CD14-positive monocyte (primary cell): ENCODE data around the gene CCDC97. TPM values are rescaled to one million over a fixed set of nuclear protein-coding genes. Genes with fewer than 3 reads are reported as not detected.

Source experiments
- DNase-seq, 3 donors: peaks; one replicate each; pipeline ENCODE4 v3.0.0-alpha.2; 2011 to 2022
- H2AFZ ChIP-seq: 2 replicates; pipeline ENCODE4 v1.6.0; 2012; ENCODE audit warnings: mild to moderate bottlenecking, low read depth, low read length, inconsistent platforms; ENCODE audit not compliant: insufficient read depth, poor library complexity, severe bottlenecking
- H3K27ac ChIP-seq, 2 donors: 1 replicate in 1 of 2; 2 replicates in 1 of 2; pipeline ENCODE4 v1.5.1; 2012 to 2013; ENCODE audit warnings: low read length in 2 of 2, control low read depth in 1 of 2, inconsistent platforms in 1 of 2, low read depth in 1 of 2, mild to moderate bottlenecking in 1 of 2
- H3K27me3 ChIP-seq, 2 donors: one replicate each; pipeline versions ENCODE4 v1.6.0 to v1.6.1; 2011 to 2013; ENCODE audit warnings: low read length in 2 of 2; ENCODE audit not compliant: control insufficient read depth in 2 of 2, insufficient read depth in 2 of 2
- H3K36me3 ChIP-seq, 2 donors: replicated peaks in 1 of 2; 1 replicate in 1 of 2; 2 replicates in 1 of 2; pipeline versions ENCODE4 v1.5.1 to v1.6.1; 2012 to 2013; ENCODE audit warnings: low read length in 2 of 2, control low read depth in 1 of 2, inconsistent platforms in 1 of 2, mild to moderate bottlenecking in 1 of 2; ENCODE audit not compliant: insufficient read depth in 2 of 2, control insufficient read depth in 1 of 2
- H3K4me1 ChIP-seq, 2 donors: 1 replicate in 1 of 2; 2 replicates in 1 of 2; pipeline versions ENCODE4 v1.5.1 to v1.6.1; 2012 to 2013; ENCODE audit warnings: low read length in 2 of 2, control low read depth in 1 of 2, inconsistent platforms in 1 of 2, mild to moderate bottlenecking in 1 of 2, moderate library complexity in 1 of 2; ENCODE audit not compliant: insufficient read depth in 2 of 2, control insufficient read depth in 1 of 2
- H3K4me2 ChIP-seq: replicated peaks from 2 replicates; pipeline ENCODE3; 2012; ENCODE audit warnings: low read length, moderate library complexity, mild to moderate bottlenecking; ENCODE audit not compliant: poor library complexity, severe bottlenecking; ENCODE audit errors: extremely low read depth
- H3K4me3 ChIP-seq, 3 experiments: fragments of 200-600 bp in 1 of 3; sonication (generic) in 1 of 3; replicated peaks in 1 of 3; 1 replicate in 2 of 3; 2 replicates in 1 of 3; pipeline ENCODE4 v1.5.1; 2011 to 2013; ENCODE audit warnings: low read length in 3 of 3, mild to moderate bottlenecking in 3 of 3, control low read depth in 2 of 3, low read depth in 2 of 3, inconsistent platforms in 1 of 3, moderate library complexity in 1 of 3
- H3K79me2 ChIP-seq: 2 replicates; pipeline ENCODE4 v1.6.0; 2012; ENCODE audit warnings: mild to moderate bottlenecking, control low read depth, inconsistent platforms, low read length, moderate library complexity; ENCODE audit not compliant: insufficient read depth
- H3K9ac ChIP-seq: 2 replicates; pipeline ENCODE4 v1.6.0; 2017; ENCODE audit warnings: low read length, mild to moderate bottlenecking; ENCODE audit not compliant: insufficient read depth, poor library complexity, severe bottlenecking
- H3K9me3 ChIP-seq, 2 donors: replicated peaks in 1 of 2; 1 replicate in 1 of 2; 2 replicates in 1 of 2; pipeline versions ENCODE4 v1.5.1 to v1.6.1; 2012 to 2013; ENCODE audit warnings: low read length in 2 of 2, control low read depth in 1 of 2; ENCODE audit not compliant: control insufficient read depth in 1 of 2, insufficient read depth in 1 of 2
- H4K20me1 ChIP-seq: 2 replicates; pipeline ENCODE4 v1.6.0; 2012; ENCODE audit warnings: mild to moderate bottlenecking, low read length, control low read depth, moderate library complexity; ENCODE audit not compliant: insufficient read depth
- H3K27ac Mint-ChIP-seq, 7 donors: one replicate each; pipeline ENCODE4 v1.8.0; 2020; ENCODE audit warnings: mild to moderate bottlenecking in 7 of 7, mixed read lengths in 7 of 7, moderate library complexity in 6 of 7, inconsistent platforms in 2 of 7
- H3K27me3 Mint-ChIP-seq, 3 donors: one replicate each; pipeline ENCODE4 v1.8.0; 2021 to 2022; ENCODE audit warnings: low read depth in 3 of 3, mild to moderate bottlenecking in 3 of 3, mixed read lengths in 3 of 3, moderate library complexity in 3 of 3, inconsistent platforms in 1 of 3
- H3K36me3 Mint-ChIP-seq, 2 donors: one replicate each; pipeline ENCODE4 v1.8.0; 2020; ENCODE audit warnings: mixed read lengths in 2 of 2, inconsistent platforms in 1 of 2, mild to moderate bottlenecking in 1 of 2
- H3K4me1 Mint-ChIP-seq: one replicate; pipeline ENCODE4 v1.8.0; 2020; ENCODE audit warnings: mild to moderate bottlenecking, mixed read lengths
- H3K4me3 Mint-ChIP-seq, 2 donors: one replicate each; pipeline ENCODE4 v1.8.0; 2020; ENCODE audit warnings: mild to moderate bottlenecking in 2 of 2, mixed read lengths in 2 of 2, moderate library complexity in 1 of 2
- H3K9me3 Mint-ChIP-seq, 7 donors: one replicate each; pipeline ENCODE4 v1.8.0; 2020 to 2022; ENCODE audit warnings: mixed read lengths in 7 of 7, mild to moderate bottlenecking in 6 of 7, moderate library complexity in 6 of 7, inconsistent platforms in 2 of 7
- WGBS: methylation state at CpG from one replicate; pipeline ENCODE4 v1.1.5; 2013; ENCODE audit warnings: missing lambda C conversion rate; ENCODE audit not compliant: insufficient coverage; 5-methylcytosine and 5-hydroxymethylcytosine counted together
- intact Hi-C, 2 donors: fragments of 100-400 bp; cut with micrococcal nuclease; formaldehyde crosslinking; loops; one replicate each; pipeline versions ENCODE4 v1.15.0 to v1.15.1; 2023
- polyA plus RNA-seq, 3 donors: library from polyadenylated mRNA; depleted of rRNA in 1 of 3; unstranded in 2 of 3; stranded (reverse) in 1 of 3; fragments of 300-500 nt in 2 of 3; fragments of >200 nt in 1 of 3; fragmentation: Illumina TruSeq in 2 of 3; gene quantifications; 1 replicate in 2 of 3; 2 replicates in 1 of 3; pipeline ENCODE4 v1.2.3, GENCODE V29; 2012 to 2021
- TF ChIP-seq, protein P1 (sequence below): fragments of 200-600 bp; IDR thresholded peaks from one replicate; pipeline ENCODE4 v1.8.0; 2022; ENCODE audit warnings: antibody characterized with exemption, mild to moderate bottlenecking

The CCDC97 gene
- polyA plus RNA-seq, 3 donors, result 6.1 to 13.0 (median 8.8) TPM

DNA sequence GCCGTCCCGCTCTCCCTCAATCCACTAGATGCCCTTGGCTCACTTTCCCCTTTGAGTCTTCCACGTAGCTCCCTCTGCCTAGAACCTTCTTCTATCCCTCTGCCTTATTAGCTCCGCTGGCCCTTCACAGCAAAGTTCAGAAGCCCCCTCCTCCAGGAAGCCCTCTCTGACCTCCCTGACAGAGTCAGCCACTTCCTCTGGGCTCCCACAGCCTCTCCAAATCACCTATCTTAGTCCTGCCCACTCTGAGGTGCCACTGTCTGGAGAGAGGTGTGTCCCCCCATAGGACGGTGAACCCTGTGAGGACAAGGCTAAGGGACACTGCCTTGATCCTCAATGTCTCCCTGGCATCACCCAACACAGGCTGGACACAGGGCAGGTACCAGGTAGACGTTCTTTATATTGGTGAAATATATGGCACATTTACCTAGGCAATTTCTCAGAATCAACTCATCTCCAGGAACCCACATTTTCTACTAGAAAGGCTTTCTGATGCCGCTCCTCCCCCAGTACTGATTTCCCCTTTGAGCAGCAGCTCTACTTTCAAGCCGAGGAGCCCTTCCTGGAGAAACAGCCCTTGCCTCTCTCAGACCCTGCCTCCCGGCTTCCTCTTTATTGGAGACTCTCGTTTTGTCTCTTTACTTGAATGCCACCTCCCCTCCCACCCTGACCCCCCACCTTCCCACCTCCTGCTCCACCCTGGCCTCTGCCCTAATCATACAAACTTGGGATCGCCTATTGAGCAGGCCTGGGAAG is 47.2 kb downstream of the CCDC97 start:
- intact Hi-C loops, result loop anchor here in 1 of 2 donors (10.0 kb wide), 1 partner anchor 168 kb away; no protein-coding TSS in a partner anchor
- Histone ChIP-seq H3K36me3 (peaks cover 0 to 6% of the 10 kb centered on the region in 2 donors), H3K27ac (peak overlapping the region; percentile 11 to 73), H3K4me3 (peak overlapping the region in 1 of 3 experiments; percentile 42), H3K27me3 (no peaks in the 10 kb centered on the region), H4K20me1 (peaks cover 15% of the 10 kb centered on the region), H3K9ac (no peak overlapping the region), H2AFZ (no peak overlapping the region), H3K9me3 (no peaks in the 10 kb centered on the region), H3K79me2 (peaks cover 33% of the 10 kb centered on the region), H3K4me1 (peaks cover 47% of the 10 kb centered on the region in 2 donors), H3K4me2 (peak overlapping the region; percentile 37)
- Mint-ChIP-seq H3K27ac (peak overlapping the region; percentile 56 to 88 (median 84)), H3K36me3 (peaks cover 14 to 41% of the 10 kb centered on the region in 2 donors), H3K27me3 (no peaks in the 10 kb centered on the region), H3K4me1 (peaks cover 47% of the 10 kb centered on the region), H3K9me3 (peaks cover 0 to 2% (median 0%) of the 10 kb centered on the region in 7 donors), H3K4me3 (peak overlapping the region; percentile 24 to 60)
- TF ChIP-seq, protein P1, sequence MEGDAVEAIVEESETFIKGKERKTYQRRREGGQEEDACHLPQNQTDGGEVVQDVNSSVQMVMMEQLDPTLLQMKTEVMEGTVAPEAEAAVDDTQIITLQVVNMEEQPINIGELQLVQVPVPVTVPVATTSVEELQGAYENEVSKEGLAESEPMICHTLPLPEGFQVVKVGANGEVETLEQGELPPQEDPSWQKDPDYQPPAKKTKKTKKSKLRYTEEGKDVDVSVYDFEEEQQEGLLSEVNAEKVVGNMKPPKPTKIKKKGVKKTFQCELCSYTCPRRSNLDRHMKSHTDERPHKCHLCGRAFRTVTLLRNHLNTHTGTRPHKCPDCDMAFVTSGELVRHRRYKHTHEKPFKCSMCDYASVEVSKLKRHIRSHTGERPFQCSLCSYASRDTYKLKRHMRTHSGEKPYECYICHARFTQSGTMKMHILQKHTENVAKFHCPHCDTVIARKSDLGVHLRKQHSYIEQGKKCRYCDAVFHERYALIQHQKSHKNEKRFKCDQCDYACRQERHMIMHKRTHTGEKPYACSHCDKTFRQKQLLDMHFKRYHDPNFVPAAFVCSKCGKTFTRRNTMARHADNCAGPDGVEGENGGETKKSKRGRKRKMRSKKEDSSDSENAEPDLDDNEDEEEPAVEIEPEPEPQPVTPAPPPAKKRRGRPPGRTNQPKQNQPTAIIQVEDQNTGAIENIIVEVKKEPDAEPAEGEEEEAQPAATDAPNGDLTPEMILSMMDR, result no peak
- 46% methylated on average over 7 of the region's 11 CpGs for WGBS
- peak; percentile 40 to 58 (median 47) for DNase-seq

DNA sequence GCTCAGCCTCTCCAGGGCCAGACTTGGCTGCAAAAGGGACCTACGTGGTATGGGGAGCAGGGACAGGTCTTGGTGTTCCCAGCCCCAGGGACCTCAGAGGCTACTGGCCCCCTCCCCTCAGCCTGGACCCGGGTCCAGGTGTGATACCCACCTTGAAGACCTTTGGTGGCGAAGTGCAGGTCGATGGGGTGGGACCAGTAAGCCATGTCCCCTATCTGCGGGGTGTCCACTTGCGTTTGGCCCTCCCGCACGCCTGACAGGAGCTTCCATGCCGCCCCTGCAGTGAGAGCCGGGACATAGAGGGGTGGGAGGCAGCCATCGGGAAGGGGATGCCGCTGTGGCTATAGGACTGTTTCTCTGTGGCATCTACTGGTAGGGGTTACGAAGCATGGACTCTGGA is 47.8 kb downstream of the CCDC97 start:
- Mint-ChIP-seq H3K27me3 (no peaks in the 10 kb centered on the region), H3K36me3 (peaks cover 14 to 41% of the 10 kb centered on the region in 2 donors), H3K4me3 (no peak overlapping the region), H3K27ac (peak overlapping the region in 6 of 7 donors; percentile 51 to 88 (median 82)), H3K9me3 (no peaks in the 10 kb centered on the region), H3K4me1 (peaks cover 52% of the 10 kb centered on the region)
- Histone ChIP-seq H2AFZ (no peak overlapping the region), H3K4me2 (no peak overlapping the region), H3K4me3 (peak overlapping the region in 1 of 3 experiments; percentile 13), H3K27ac (peak overlapping the region; percentile 7 to 63), H3K9ac (no peak overlapping the region), H3K4me1 (peaks cover 50 to 52% of the 10 kb centered on the region in 2 donors), H3K27me3 (no peaks in the 10 kb centered on the region), H3K36me3 (peaks cover 0 to 6% of the 10 kb centered on the region in 2 donors), H4K20me1 (peaks cover 9% of the 10 kb centered on the region), H3K79me2 (peaks cover 29% of the 10 kb centered on the region), H3K9me3 (no peaks in the 10 kb centered on the region)
- no peak for DNase-seq
- TF ChIP-seq, protein P1, result no peak
- intact Hi-C loops, result loop anchor here in 1 of 2 donors (10.0 kb wide), 1 partner anchor 167 kb away; no protein-coding TSS in a partner anchor
- WGBS, result 94% methylated on average over 6 of the region's 13 CpGs
